HEK293 (cell line): ENCODE measurements around the gene THPO.

Experiments used
- CTCF ChIA-PET: fragments of 350-600 bp; formaldehyde crosslinking; extraction: SDS; loops from one replicate; lab custom pipeline; 2021; ENCODE audit warnings: antibody characterized with exemption; lab: Yijun Ruan, JAX
- POLR2A ChIA-PET: fragments of 300-600 bp; formaldehyde crosslinking; extraction: SDS; loops from one replicate; lab custom pipeline; 2020; ENCODE audit warnings: antibody characterized with exemption, inconsistent platforms; lab: Yijun Ruan, JAX
- H3K27ac ChIP-seq: fragments of 200-500 bp; sonication (Bioruptor generic); 2 replicates; pipeline ENCODE4 v1.5.1; 2014; ENCODE audit warnings: low read depth, low read length, control low read depth, inconsistent platforms; ENCODE audit errors: extremely low read depth
- H3K36me3 ChIP-seq, 2 experiments: fragments of 200-500 bp in 1 of 2; sonication (Bioruptor generic) in 1 of 2; 1 replicate in 1 of 2; 2 replicates in 1 of 2; pipeline ENCODE4 v1.5.1; 2014 to 2017; ENCODE audit warnings: inconsistent platforms in 2 of 2, low read length in 2 of 2; ENCODE audit not compliant: control insufficient read depth in 2 of 2, insufficient read depth in 1 of 2
- H3K4me1 ChIP-seq: fragments of 200-500 bp; sonication (Bioruptor generic); 2 replicates; pipeline ENCODE4 v1.5.1; 2014; ENCODE audit warnings: mild to moderate bottlenecking, low read length, inconsistent platforms; ENCODE audit not compliant: control insufficient read depth, insufficient read depth
- H3K4me3 ChIP-seq: 2 replicates; pipeline ENCODE4 v1.5.1; 2011; ENCODE audit warnings: low read depth, mild to moderate bottlenecking, control low read depth, low read length, moderate library complexity
- H3K9me3 ChIP-seq: fragments of 200-500 bp; sonication (Bioruptor generic); 2 replicates; pipeline ENCODE4 v1.5.1; 2014; ENCODE audit warnings: low read depth, low read length, inconsistent platforms; ENCODE audit not compliant: control insufficient read depth, insufficient read depth
- EGR2 ChIP-seq: fragments of 450-650 bp; formaldehyde crosslinking; IDR thresholded peaks from 2 replicates; pipeline ENCODE4 v1.5.1; 2016; ENCODE audit warnings: low read depth, missing biosample characterization, missing genetic modification characterization
- KLF10 ChIP-seq: fragments of 450-650 bp; IDR thresholded peaks from 2 replicates; pipeline ENCODE4 v1.5.1; 2018; ENCODE audit warnings: missing biosample characterization, mild to moderate bottlenecking, missing genetic modification characterization
- MEIS1 ChIP-seq: sonication (generic); formaldehyde crosslinking; IDR thresholded peaks from 2 replicates; pipeline ENCODE4 v1.8.1; 2022; ENCODE audit warnings: missing genetic modification reagents, mild to moderate bottlenecking, borderline replicate concordance
- MYNN ChIP-seq: fragments of 450-650 bp; formaldehyde crosslinking; IDR thresholded peaks from 2 replicates; pipeline ENCODE4 v1.5.1; 2016; ENCODE audit warnings: missing biosample characterization, missing genetic modification characterization, borderline replicate concordance
- REST ChIP-seq: fragments of 450-650 bp; formaldehyde crosslinking; IDR thresholded peaks from 2 replicates; pipeline ENCODE4 v1.5.1; 2016; ENCODE audit warnings: missing biosample characterization, missing genetic modification characterization
- SCRT2 ChIP-seq: fragments of 450-650 bp; formaldehyde crosslinking; IDR thresholded peaks from 2 replicates; pipeline ENCODE4 v1.5.1; 2016; ENCODE audit warnings: missing biosample characterization, missing genetic modification characterization
- SP7 ChIP-seq: fragments of 450-650 bp; formaldehyde crosslinking; IDR thresholded peaks from 2 replicates; pipeline ENCODE4 v1.5.1; 2016; ENCODE audit warnings: missing biosample characterization, missing genetic modification characterization
- ZFHX2 ChIP-seq: fragments of 450-650 bp; formaldehyde crosslinking; conservative IDR thresholded peaks from 2 replicates; pipeline ENCODE4 v1.5.1; 2016; ENCODE audit warnings: missing biosample characterization, missing genetic modification characterization
- ZNF202 ChIP-seq: fragments of 450-650 bp; formaldehyde crosslinking; IDR thresholded peaks from 2 replicates; pipeline ENCODE4 v1.5.1; 2016; ENCODE audit warnings: missing biosample characterization, missing genetic modification characterization, borderline replicate concordance
- ZNF211 ChIP-seq: fragments of 450-650 bp; formaldehyde crosslinking; IDR thresholded peaks from 2 replicates; pipeline ENCODE4 v1.5.1; 2016; ENCODE audit warnings: low read depth, missing biosample characterization, missing genetic modification characterization
- ZNF324 ChIP-seq: fragments of 450-650 bp; formaldehyde crosslinking; IDR thresholded peaks from 2 replicates; pipeline ENCODE4 v1.5.1; 2016; ENCODE audit warnings: missing biosample characterization, missing genetic modification characterization
- ZNF677 ChIP-seq: fragments of 450-650 bp; IDR thresholded peaks from 2 replicates; pipeline ENCODE4 v1.5.0; 2018; ENCODE audit warnings: missing biosample characterization, mild to moderate bottlenecking, missing genetic modification characterization, moderate library complexity
- ZNF701 ChIP-seq: fragments of 450-650 bp; formaldehyde crosslinking; IDR thresholded peaks from 2 replicates; pipeline ENCODE4 v1.5.1; 2016; ENCODE audit warnings: missing biosample characterization, missing genetic modification characterization
- ZNF785 ChIP-seq: fragments of 450-650 bp; formaldehyde crosslinking; IDR thresholded peaks from 2 replicates; pipeline ENCODE4 v1.5.1; 2016; ENCODE audit warnings: missing biosample characterization, missing genetic modification characterization
- ZNF791 ChIP-seq: fragments of 450-650 bp; formaldehyde crosslinking; IDR thresholded peaks from 2 replicates; pipeline ENCODE4 v1.5.1; 2016; ENCODE audit warnings: missing biosample characterization, missing genetic modification characterization
- TF ChIP-seq, protein P1 (sequence below): fragments of 450-650 bp; formaldehyde crosslinking; IDR thresholded peaks from 2 replicates; pipeline ENCODE4 v1.5.1; 2017; ENCODE audit warnings: missing biosample characterization, missing genetic modification characterization
- TF ChIP-seq, protein P2 (sequence below): fragments of 450-650 bp; formaldehyde crosslinking; IDR thresholded peaks from 2 replicates; pipeline ENCODE4 v1.5.1; 2017; ENCODE audit warnings: missing biosample characterization, mild to moderate bottlenecking, missing genetic modification characterization, moderate library complexity
- TF ChIP-seq, protein P3 (sequence below): fragments of 450-650 bp; formaldehyde crosslinking; IDR thresholded peaks from 2 replicates; pipeline ENCODE4 v1.5.1; 2016; ENCODE audit warnings: missing biosample characterization, missing genetic modification characterization, low read depth
- TF ChIP-seq, protein P4 (sequence below): fragments of 450-650 bp; formaldehyde crosslinking; IDR thresholded peaks from 2 replicates; pipeline ENCODE4 v1.5.1; 2016; ENCODE audit warnings: missing biosample characterization, missing genetic modification characterization
- TF ChIP-seq, protein P5 (sequence below): sonication (generic); formaldehyde crosslinking; IDR thresholded peaks from 2 replicates; pipeline ENCODE4 v1.8.1; 2022; ENCODE audit warnings: mild to moderate bottlenecking, moderate library complexity, missing genetic modification reagents

The THPO gene

DNA sequence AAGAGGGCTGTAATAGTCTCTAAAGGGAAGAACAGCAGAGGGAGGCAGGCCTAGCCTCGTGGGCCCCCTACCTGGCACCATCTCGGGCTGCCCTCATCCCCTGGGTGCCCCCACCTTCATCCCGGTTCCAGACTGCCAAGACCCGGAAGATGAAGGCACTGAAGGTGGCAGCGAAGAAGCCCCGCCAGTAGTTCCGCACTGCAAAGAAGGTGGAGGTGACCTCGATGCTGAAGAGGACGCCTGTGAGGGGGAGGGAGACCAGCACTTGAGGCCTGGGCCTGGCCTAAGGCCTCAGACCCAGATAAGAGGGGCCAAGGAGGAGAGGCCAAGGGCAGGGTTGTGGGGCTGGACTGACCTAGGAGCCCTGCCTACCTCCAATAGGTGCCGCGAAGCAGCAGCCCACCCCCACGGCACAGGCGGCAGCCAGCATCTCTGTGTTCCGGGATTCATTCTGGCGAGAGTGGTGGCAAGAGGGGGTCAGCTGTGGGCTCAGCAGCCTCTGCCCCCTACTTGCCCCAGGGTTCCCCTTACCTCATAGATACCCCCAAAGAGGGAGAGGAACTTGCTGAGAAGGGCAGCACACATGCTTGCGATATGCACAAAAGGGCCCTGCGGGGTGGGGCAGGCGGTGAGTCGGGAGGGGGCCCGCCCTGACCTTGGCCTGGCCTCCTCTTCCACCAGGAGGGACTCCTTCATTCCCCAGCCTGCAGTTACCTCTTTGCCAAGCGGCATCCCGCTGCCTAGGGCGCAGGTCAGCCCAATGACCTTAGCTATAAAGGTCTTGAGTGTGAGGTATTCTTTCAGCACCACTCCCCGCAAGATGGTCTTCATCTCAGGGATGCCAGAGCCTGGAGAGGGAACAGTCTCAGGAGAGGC is 20.5 kb downstream of the THPO start (continued):
- TF ChIP-seq, protein P1, sequence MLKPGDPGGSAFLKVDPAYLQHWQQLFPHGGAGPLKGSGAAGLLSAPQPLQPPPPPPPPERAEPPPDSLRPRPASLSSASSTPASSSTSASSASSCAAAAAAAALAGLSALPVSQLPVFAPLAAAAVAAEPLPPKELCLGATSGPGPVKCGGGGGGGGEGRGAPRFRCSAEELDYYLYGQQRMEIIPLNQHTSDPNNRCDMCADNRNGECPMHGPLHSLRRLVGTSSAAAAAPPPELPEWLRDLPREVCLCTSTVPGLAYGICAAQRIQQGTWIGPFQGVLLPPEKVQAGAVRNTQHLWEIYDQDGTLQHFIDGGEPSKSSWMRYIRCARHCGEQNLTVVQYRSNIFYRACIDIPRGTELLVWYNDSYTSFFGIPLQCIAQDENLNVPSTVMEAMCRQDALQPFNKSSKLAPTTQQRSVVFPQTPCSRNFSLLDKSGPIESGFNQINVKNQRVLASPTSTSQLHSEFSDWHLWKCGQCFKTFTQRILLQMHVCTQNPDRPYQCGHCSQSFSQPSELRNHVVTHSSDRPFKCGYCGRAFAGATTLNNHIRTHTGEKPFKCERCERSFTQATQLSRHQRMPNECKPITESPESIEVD: no peak
- TF ChIP-seq EGR2 (tag by site-specific recombination) (no peak), MEIS1 (CRISPR knock-in tag) (no peak), ZNF202 (tag by site-specific recombination) (no peak)
- TF ChIP-seq, protein P2, sequence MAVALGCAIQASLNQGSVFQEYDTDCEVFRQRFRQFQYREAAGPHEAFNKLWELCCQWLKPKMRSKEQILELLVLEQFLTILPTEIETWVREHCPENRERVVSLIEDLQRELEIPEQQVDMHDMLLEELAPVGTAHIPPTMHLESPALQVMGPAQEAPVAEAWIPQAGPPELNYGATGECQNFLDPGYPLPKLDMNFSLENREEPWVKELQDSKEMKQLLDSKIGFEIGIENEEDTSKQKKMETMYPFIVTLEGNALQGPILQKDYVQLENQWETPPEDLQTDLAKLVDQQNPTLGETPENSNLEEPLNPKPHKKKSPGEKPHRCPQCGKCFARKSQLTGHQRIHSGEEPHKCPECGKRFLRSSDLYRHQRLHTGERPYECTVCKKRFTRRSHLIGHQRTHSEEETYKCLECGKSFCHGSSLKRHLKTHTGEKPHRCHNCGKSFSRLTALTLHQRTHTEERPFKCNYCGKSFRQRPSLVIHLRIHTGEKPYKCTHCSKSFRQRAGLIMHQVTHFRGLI: no peak

DNA sequence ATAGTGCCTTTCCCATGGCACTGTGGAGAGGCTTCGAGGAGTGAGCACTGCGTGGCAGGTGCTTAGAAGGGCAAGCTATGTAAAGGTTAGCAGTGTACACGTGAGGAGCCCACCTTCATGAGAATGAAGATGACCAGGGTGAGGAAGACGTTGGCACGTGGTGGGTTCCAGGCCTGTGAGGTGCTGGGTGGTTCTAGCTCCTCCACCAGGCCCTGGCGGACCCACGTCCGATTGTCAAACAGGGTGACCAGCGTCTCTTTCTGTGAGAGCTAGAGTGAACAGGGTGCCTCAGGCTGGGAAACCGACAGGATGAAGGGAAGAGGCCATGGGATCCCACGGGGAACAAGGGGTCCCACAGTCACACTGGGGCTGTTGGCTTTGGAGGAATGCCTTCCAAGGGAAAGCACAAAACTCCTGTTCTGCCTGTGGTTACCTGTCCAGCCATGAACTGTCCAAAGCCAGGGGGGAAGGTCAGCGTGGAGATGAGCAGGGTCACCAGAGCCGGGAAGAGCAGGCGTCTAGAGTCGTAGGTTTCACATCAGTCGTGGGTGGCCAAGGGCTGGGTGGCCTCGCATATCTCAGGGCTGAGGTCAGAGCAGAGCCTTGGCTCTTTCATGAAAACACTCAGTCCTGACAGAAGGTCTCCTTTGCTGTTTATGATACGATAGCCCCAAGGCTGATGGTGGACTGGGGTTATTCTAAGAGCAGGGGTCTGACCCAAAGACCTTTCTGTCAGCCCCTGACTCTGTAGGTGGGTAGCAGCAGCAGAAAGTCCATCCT is 22.6 kb downstream of the THPO start:
- CTCF ChIA-PET: interaction anchor here (0.5 to 2.9 kb wide), 7 partner anchors 9 to 185 kb away, joined by 3 to 15 read pairs (median 4); no protein-coding TSS in a partner anchor
- Histone ChIP-seq H3K4me3 (no peak overlapping the region), H3K36me3 (peaks cover 0 to 76% of the 10 kb centered on the region in 2 experiments; a peak in 1 of 3 replicates), H3K4me1 (no peaks in the 10 kb centered on the region), H3K9me3 (no peaks in the 10 kb centered on the region), H3K27ac (no peak overlapping the region)
- POLR2A ChIA-PET: interaction anchor here (0.7 kb wide), 1 partner anchor 12 kb away, joined by 3 read pairs; no protein-coding TSS in a partner anchor
- TF ChIP-seq MYNN (tag by site-specific recombination): no peak
- no peak for TF ChIP-seq ZFHX2 (tag by site-specific recombination)
- no peak for TF ChIP-seq ZNF785
- TF ChIP-seq ZNF324 (tag by site-specific recombination): no peak
- TF ChIP-seq ZNF701 (tag by site-specific recombination): no peak
- TF ChIP-seq, protein P3, sequence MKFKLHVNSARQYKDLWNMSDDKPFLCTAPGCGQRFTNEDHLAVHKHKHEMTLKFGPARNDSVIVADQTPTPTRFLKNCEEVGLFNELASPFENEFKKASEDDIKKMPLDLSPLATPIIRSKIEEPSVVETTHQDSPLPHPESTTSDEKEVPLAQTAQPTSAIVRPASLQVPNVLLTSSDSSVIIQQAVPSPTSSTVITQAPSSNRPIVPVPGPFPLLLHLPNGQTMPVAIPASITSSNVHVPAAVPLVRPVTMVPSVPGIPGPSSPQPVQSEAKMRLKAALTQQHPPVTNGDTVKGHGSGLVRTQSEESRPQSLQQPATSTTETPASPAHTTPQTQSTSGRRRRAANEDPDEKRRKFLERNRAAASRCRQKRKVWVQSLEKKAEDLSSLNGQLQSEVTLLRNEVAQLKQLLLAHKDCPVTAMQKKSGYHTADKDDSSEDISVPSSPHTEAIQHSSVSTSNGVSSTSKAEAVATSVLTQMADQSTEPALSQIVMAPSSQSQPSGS: no peak
- no peak for TF ChIP-seq ZNF211
- TF ChIP-seq KLF10 (tag by site-specific recombination): no peak
- no peak for TF ChIP-seq SP7 (tag by site-specific recombination)
- no peak for TF ChIP-seq ZNF791 (tag by site-specific recombination)
- TF ChIP-seq ZNF677 (tag by site-specific recombination): no peak
- TF ChIP-seq REST: no peak
- TF ChIP-seq, protein P4, sequence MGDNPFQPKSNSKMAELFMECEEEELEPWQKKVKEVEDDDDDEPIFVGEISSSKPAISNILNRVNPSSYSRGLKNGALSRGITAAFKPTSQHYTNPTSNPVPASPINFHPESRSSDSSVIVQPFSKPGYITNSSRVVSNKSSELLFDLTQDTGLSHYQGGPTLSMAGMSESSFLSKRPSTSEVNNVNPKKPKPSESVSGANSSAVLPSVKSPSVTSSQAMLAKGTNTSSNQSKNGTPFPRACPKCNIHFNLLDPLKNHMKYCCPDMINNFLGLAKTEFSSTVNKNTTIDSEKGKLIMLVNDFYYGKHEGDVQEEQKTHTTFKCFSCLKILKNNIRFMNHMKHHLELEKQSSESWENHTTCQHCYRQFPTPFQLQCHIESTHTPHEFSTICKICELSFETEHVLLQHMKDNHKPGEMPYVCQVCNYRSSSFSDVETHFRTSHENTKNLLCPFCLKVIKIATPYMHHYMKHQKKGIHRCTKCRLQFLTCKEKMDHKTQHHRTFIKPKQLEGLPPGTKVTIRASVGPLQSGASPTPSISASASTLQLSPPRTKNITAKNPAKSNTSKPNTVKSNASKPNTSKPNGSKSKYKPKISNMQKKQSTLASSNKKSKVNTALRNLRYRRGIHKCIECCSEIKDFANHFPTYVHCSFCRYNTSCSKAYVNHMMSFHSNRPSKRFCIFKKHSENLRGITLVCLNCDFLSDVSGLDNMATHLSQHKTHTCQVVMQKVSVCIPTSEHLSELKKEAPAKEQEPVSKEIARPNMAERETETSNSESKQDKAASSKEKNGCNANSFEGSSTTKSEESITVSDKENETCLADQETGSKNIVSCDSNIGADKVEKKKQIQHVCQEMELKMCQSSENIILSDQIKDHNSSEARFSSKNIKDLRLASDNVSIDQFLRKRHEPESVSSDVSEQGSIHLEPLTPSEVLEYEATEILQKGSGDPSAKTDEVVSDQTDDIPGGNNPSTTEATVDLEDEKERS (tag by site-specific recombination): no peak
- TF ChIP-seq, protein P5, sequence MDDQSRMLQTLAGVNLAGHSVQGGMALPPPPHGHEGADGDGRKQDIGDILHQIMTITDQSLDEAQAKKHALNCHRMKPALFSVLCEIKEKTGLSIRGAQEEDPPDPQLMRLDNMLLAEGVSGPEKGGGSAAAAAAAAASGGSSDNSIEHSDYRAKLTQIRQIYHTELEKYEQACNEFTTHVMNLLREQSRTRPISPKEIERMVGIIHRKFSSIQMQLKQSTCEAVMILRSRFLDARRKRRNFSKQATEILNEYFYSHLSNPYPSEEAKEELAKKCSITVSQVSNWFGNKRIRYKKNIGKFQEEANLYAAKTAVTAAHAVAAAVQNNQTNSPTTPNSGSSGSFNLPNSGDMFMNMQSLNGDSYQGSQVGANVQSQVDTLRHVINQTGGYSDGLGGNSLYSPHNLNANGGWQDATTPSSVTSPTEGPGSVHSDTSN (CRISPR knock-in tag): no peak
- no peak for TF ChIP-seq SCRT2 (tag by site-specific recombination)
